Measurements from ENCODE around the gene IDE.

Gene IDE

DNA sequence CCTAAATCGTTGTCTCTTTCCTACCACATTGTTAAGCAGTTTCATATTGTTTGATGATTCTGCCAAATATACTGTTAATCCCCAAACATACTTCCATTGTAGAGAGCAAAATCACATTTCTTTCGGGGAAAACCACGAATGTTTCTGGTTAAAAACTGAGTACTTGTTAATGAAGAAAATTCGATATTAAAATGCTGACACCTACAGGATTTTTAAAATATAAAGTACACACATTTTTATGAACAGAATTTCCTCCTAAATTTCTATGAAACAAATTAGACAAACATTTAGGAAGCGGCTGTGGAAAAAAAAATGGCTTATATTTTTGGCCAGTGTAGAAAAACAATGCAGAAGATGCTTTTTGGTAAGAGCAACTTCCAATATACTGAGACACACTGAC, 68.8 kb downstream of the IDE start:
- Histone ChIP-seq H3K9me2 (replicated peaks; ENCODE audit: low read depth, low read length) (no peaks in the 10 kb centered on the region), H4K20me1 (ENCODE audit: insufficient read depth, low read length, poor library complexity, severe bottlenecking) (no peaks in the 10 kb centered on the region), H2AFZ (ENCODE audit: low read length) (no peak overlapping the region), H3K4me1 (ENCODE audit: insufficient read depth, low read length, poor library complexity, severe bottlenecking) (no peaks in the 10 kb centered on the region), H3K36me3 (ENCODE audit: insufficient read depth, low read length) (peaks cover 53% of the 10 kb centered on the region; the same call in 1 of the 2 replicates), H3K4me2 (ENCODE audit: low read depth, low read length, poor library complexity, severe bottlenecking) (no peak overlapping the region), H3K9me3 (ENCODE audit: insufficient read depth, low read depth, low read length) (no peaks in the 10 kb centered on the region), H3F3A (ENCODE audit: low read depth) (no peaks in the 10 kb centered on the region), H3K9ac (ENCODE audit: low read depth, low read length, poor library complexity, severe bottlenecking) (no peak overlapping the region), H3K4me3 (ENCODE audit: low read length, poor library complexity, severe bottlenecking) (no peak overlapping the region), H3K27me3 (ENCODE audit: insufficient read depth, low read length, poor library complexity, severe bottlenecking) (no peaks in the 10 kb centered on the region), H3K79me2 (ENCODE audit: insufficient read depth, low read length) (no peaks in the 10 kb centered on the region)
- TF ChIP-seq, protein P1, sequence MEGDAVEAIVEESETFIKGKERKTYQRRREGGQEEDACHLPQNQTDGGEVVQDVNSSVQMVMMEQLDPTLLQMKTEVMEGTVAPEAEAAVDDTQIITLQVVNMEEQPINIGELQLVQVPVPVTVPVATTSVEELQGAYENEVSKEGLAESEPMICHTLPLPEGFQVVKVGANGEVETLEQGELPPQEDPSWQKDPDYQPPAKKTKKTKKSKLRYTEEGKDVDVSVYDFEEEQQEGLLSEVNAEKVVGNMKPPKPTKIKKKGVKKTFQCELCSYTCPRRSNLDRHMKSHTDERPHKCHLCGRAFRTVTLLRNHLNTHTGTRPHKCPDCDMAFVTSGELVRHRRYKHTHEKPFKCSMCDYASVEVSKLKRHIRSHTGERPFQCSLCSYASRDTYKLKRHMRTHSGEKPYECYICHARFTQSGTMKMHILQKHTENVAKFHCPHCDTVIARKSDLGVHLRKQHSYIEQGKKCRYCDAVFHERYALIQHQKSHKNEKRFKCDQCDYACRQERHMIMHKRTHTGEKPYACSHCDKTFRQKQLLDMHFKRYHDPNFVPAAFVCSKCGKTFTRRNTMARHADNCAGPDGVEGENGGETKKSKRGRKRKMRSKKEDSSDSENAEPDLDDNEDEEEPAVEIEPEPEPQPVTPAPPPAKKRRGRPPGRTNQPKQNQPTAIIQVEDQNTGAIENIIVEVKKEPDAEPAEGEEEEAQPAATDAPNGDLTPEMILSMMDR (conservative IDR thresholded peaks at IDR 0.05; ENCODE audit: low read length) = peak; percentile 15; the same call in 1 of the 2 replicates
- no peak for TF ChIP-seq EZH2phosphoT487 (IDR thresholded peaks at IDR 0.05; ENCODE audit: borderline replicate concordance)

DNA sequence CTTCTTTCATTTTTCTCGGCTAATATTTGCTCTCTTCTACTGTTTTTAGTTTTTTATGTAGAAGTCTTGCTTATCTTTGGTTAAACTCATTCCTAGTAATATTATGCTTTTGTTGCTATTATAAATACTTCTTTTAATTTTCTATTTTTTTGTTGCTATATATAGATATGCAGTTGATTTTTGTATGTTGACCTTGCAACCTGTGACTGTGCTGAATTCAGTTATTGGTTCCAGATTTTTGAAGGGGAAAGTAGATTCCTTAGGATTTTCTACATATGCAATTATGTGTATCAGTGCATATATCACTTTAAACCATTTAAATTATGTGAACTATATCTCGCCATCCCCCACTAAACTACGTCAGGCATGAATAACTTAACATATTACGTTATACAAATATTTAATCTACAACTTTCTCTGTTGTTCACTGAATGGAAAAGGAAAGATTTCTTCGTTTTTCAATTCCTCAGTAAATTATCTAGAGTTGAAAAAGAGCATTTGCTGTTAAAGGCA, 71.5 kb downstream of the IDE start:
- Histone ChIP-seq H3K79me2 (ENCODE audit: insufficient read depth, low read length) (no peaks in the 10 kb centered on the region), H3K27me3 (ENCODE audit: insufficient read depth, low read length, poor library complexity, severe bottlenecking) (no peaks in the 10 kb centered on the region), H3K9me3 (ENCODE audit: insufficient read depth, low read depth, low read length) (no peaks in the 10 kb centered on the region), H4K20me1 (ENCODE audit: insufficient read depth, low read length, poor library complexity, severe bottlenecking) (no peaks in the 10 kb centered on the region), H3K9me2 (replicated peaks; ENCODE audit: low read depth, low read length) (no peaks in the 10 kb centered on the region), H3K9ac (ENCODE audit: low read depth, low read length, poor library complexity, severe bottlenecking) (no peak overlapping the region), H3K4me1 (ENCODE audit: insufficient read depth, low read length, poor library complexity, severe bottlenecking) (no peaks in the 10 kb centered on the region), H3K4me3 (ENCODE audit: low read length, poor library complexity, severe bottlenecking) (no peak overlapping the region), H3K36me3 (ENCODE audit: insufficient read depth, low read length) (peaks cover 39% of the 10 kb centered on the region; the same call in 1 of the 2 replicates), H2AFZ (ENCODE audit: low read length) (no peak overlapping the region), H3K4me2 (ENCODE audit: low read depth, low read length, poor library complexity, severe bottlenecking) (no peak overlapping the region), H3F3A (ENCODE audit: low read depth) (no peaks in the 10 kb centered on the region)
- no peak for TF ChIP-seq EZH2phosphoT487 (IDR thresholded peaks at IDR 0.05; ENCODE audit: borderline replicate concordance)
- TF ChIP-seq, protein P1 (conservative IDR thresholded peaks at IDR 0.05; ENCODE audit: low read length) = no peak

GRCh38 chr10:92493362-92493761, 80.5 kb downstream of the IDE start:
- no peaks in the 10 kb centered on the region for H3K9me2 ChIP-seq (replicated peaks; ENCODE audit: low read depth, low read length)
- H3K4me2 ChIP-seq (ENCODE audit: low read depth, low read length, poor library complexity, severe bottlenecking) = no peak overlapping the region
- H3K4me1 ChIP-seq (ENCODE audit: insufficient read depth, low read length, poor library complexity, severe bottlenecking) = no peaks in the 10 kb centered on the region
- peaks cover 35% of the 10 kb centered on the region; the same call in 1 of the 2 replicates for H3K36me3 ChIP-seq (ENCODE audit: insufficient read depth, low read length)
- no peak overlapping the region for H2AFZ ChIP-seq (ENCODE audit: low read length)
- H3K79me2 ChIP-seq (ENCODE audit: insufficient read depth, low read length) = no peaks in the 10 kb centered on the region
- no peaks in the 10 kb centered on the region for H4K20me1 ChIP-seq (ENCODE audit: insufficient read depth, low read length, poor library complexity, severe bottlenecking)
- H3K9me3 ChIP-seq (ENCODE audit: insufficient read depth, low read depth, low read length) = no peaks in the 10 kb centered on the region
- TF ChIP-seq, protein P1 (conservative IDR thresholded peaks at IDR 0.05; ENCODE audit: low read length) = no peak
- TF ChIP-seq EZH2phosphoT487 (IDR thresholded peaks at IDR 0.05; ENCODE audit: borderline replicate concordance) = no peak
- H3F3A ChIP-seq (ENCODE audit: low read depth) = no peaks in the 10 kb centered on the region
- H3K4me3 ChIP-seq (ENCODE audit: low read length, poor library complexity, severe bottlenecking) = no peak overlapping the region
- no peaks in the 10 kb centered on the region for H3K27me3 ChIP-seq (ENCODE audit: insufficient read depth, low read length, poor library complexity, severe bottlenecking)
- H3K9ac ChIP-seq (ENCODE audit: low read depth, low read length, poor library complexity, severe bottlenecking) = no peak overlapping the region
